Naive thymus-derived CD4-positive, alpha-beta T cell (primary cell): ENCODE measurements around the gene MRPL21. TPM values are rescaled to one million over a fixed set of nuclear protein-coding genes. Genes with fewer than 3 reads are reported as not detected.
A peak's percentile ranks its signal among the peaks of the same experiment; 100 is the strongest.

Experiments
- ATAC-seq: fragments of 150-1000 bp; cut with Tn5 transposase; 2 replicates; pipeline ENCODE4 v1.10.0; 2021; ENCODE audit warnings: mild to moderate bottlenecking, moderate library complexity
- CTCF ChIA-PET: fragments of 350-600 bp; sonication (Branson Sonifier 250); formaldehyde crosslinking; loops from one replicate; lab custom pipeline; 2021; ENCODE audit warnings: antibody characterized with exemption; lab: Charles Lee
- POLR2A ChIA-PET: fragments of 350-600 bp; sonication (Branson Sonifier 250); formaldehyde crosslinking; loops from one replicate; lab custom pipeline; 2021; ENCODE audit warnings: antibody characterized with exemption, inconsistent platforms; lab: Charles Lee
- DNase-seq, 9 donors: peaks; one replicate each; pipeline versions ENCODE4 v3.0.0 to v3.0.0-alpha.2; 2020 to 2022; ENCODE audit warnings: mixed read lengths in 1 of 9
- H3K27ac ChIP-seq: one replicate; pipeline ENCODE4 v1.7.0; 2013; ENCODE audit warnings: mild to moderate bottlenecking, low read depth, low read length, moderate library complexity
- H3K27me3 ChIP-seq, 2 donors: one replicate each; pipeline ENCODE4 v1.7.0; 2013; ENCODE audit warnings: low read length in 2 of 2, mild to moderate bottlenecking in 2 of 2, moderate library complexity in 2 of 2; ENCODE audit not compliant: control insufficient read depth in 2 of 2, insufficient read depth in 2 of 2
- H3K36me3 ChIP-seq, 3 experiments: 1 replicate in 2 of 3; 2 replicates in 1 of 3; pipeline ENCODE4 v1.7.0; 2013; ENCODE audit warnings: low read length in 3 of 3, mild to moderate bottlenecking in 3 of 3, moderate library complexity in 1 of 3; ENCODE audit not compliant: insufficient read depth in 3 of 3, control insufficient read depth in 2 of 3
- H3K4me1 ChIP-seq, 2 donors: one replicate each; pipeline ENCODE4 v1.7.0; 2013; ENCODE audit warnings: low read length in 2 of 2, mild to moderate bottlenecking in 2 of 2, moderate library complexity in 1 of 2; ENCODE audit not compliant: control insufficient read depth in 2 of 2, insufficient read depth in 2 of 2
- H3K4me3 ChIP-seq: 2 replicates; pipeline ENCODE4 v1.7.0; 2013; ENCODE audit warnings: mild to moderate bottlenecking, low read length
- H3K9me3 ChIP-seq, 3 experiments: 1 replicate in 2 of 3; 2 replicates in 1 of 3; pipeline ENCODE4 v1.7.0; 2013; ENCODE audit warnings: low read length in 3 of 3; ENCODE audit not compliant: control insufficient read depth in 2 of 3
- H3K27ac Mint-ChIP-seq, 9 donors: one replicate each; pipeline ENCODE4 v1.8.0; 2020 to 2022; ENCODE audit warnings: mixed read lengths in 9 of 9, mild to moderate bottlenecking in 8 of 9, moderate library complexity in 5 of 9, inconsistent platforms in 2 of 9
- H3K27me3 Mint-ChIP-seq, 5 donors: one replicate each; pipeline ENCODE4 v1.8.0; 2021 to 2022; ENCODE audit warnings: mixed read lengths in 5 of 5, mild to moderate bottlenecking in 1 of 5
- H3K36me3 Mint-ChIP-seq, 5 donors: one replicate each; pipeline ENCODE4 v1.8.0; 2020 to 2022; ENCODE audit warnings: mixed read lengths in 5 of 5, mild to moderate bottlenecking in 3 of 5, inconsistent platforms in 1 of 5
- H3K4me1 Mint-ChIP-seq, 7 donors: one replicate each; pipeline ENCODE4 v1.8.0; 2020 to 2022; ENCODE audit warnings: mixed read lengths in 7 of 7, mild to moderate bottlenecking in 3 of 7, inconsistent platforms in 1 of 7
- H3K4me3 Mint-ChIP-seq, 10 donors: one replicate each; pipeline ENCODE4 v1.8.0; 2020 to 2022; ENCODE audit warnings: mild to moderate bottlenecking in 10 of 10, mixed read lengths in 10 of 10, moderate library complexity in 6 of 10, inconsistent platforms in 2 of 10
- H3K9me3 Mint-ChIP-seq, 11 donors: one replicate each; pipeline ENCODE4 v1.8.0; 2020 to 2022; ENCODE audit warnings: mixed read lengths in 11 of 11, mild to moderate bottlenecking in 4 of 11, inconsistent platforms in 1 of 11, moderate library complexity in 1 of 11
- intact Hi-C, 2 donors: fragments of 100-400 bp; cut with micrococcal nuclease; formaldehyde crosslinking; loops; one replicate each; pipeline ENCODE4 v1.15.1; 2023
- polyA plus RNA-seq, 2 donors: library from polyadenylated mRNA; unstranded; fragments of 300-500 nt; fragmentation: Illumina TruSeq; gene quantifications; one replicate each; pipeline ENCODE4 v1.2.3, GENCODE V29; 2021
- total RNA-seq, 6 experiments: library from RNA in 5 of 6; stranded (reverse) in 5 of 6; gene quantifications; 1 replicate in 5 of 6; 2 replicates in 1 of 6; pipeline ENCODE4 v1.2.3 and lab custom pipeline; 2021 to 2026

Gene MRPL21
- total and polyA plus RNA-seq, 7 experiments from 2014 or later = 29.6 to 133 (median 48.4) TPM

DNA sequence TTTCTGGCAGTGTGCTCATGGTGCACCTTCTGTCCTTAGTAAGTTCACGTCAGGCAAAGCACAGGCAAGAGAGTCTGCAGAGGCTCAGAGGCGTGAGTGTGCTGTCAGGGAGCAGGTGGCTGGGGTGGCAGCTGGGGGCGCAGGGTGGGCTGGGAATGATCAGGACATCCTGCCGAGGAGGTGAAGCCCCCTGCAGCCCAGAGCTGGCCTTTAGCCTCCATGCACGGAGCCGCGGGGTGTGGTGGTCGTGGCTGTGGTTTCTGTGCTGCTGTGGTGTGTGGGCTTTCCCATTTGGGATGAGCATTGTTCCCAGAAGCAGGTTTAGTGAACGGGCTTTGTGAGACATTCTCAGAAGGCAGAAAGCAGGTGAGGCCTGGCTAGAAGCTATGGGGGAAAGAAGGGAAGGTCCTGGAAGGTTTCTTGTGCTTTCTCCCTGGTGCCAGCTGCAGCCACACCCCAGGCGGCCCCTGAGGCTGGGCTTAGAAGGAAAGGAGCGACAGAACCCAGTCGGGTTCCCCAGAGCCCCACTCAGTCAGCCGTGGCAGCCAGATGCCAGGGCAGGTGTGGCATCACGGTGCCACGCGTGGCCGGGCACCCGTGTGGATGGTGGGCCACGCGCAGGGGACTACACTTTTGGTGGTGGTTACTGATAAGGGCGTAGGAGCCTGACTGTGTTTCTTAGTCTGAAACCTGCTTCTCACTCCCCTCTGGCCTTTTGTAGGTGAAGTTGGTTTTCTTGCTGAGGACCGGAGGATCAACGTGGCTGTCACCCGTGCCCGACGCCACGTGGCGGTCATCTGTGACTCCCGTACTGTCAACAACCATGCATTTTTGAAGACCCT, 32.1 kb upstream of the MRPL21 start:
- DNase-seq (no peak), ATAC-seq (no peak)
- H3K36me3 Mint-ChIP-seq = peaks cover 0 to 28% (median under 1%) of the 10 kb centered on the region in 5 donors
- H3K4me1 Mint-ChIP-seq = peaks cover 0 to 3% (median 0%) of the 10 kb centered on the region in 7 donors
- no peaks in the 10 kb centered on the region for H3K4me1 ChIP-seq
- peaks cover 0 to 94% (median 5%) of the 10 kb centered on the region in 3 experiments for H3K36me3 ChIP-seq
- ChIA-PET CTCF (no interaction called here), POLR2A (no interaction called here)
- no peak overlapping the region for H3K27ac ChIP-seq
- no peaks in the 10 kb centered on the region for H3K9me3 ChIP-seq
- H3K27me3 Mint-ChIP-seq = no peaks in the 10 kb centered on the region
- intact Hi-C loops = no loop called here
- no peak overlapping the region for H3K4me3 Mint-ChIP-seq
- H3K9me3 Mint-ChIP-seq = no peaks in the 10 kb centered on the region
- H3K4me3 ChIP-seq = no peak overlapping the region
- H3K27ac Mint-ChIP-seq = no peak overlapping the region
- no peaks in the 10 kb centered on the region for H3K27me3 ChIP-seq

DNA sequence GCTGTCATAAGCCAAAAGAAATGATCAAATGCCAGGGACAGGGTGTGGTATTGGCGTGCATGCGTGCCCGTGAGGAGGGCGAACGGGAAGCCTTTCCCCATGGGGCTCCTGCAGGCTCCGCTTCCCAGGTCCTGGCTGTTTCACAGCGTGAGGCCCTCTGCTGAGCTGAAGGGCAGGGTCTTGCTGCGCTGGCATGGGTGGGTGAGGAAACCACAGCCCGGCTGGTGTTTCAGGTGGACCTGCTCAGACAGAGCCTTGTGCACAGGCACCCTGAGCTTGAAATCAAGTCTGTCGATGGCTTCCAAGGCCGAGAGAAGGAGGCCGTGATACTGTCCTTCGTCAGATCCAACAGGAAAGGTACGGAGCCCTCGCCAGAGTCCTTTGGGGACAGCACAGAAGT, 31.4 kb upstream of the MRPL21 start:
- DNase-seq (no peak), ATAC-seq (no peak)
- H3K9me3 Mint-ChIP-seq = no peaks in the 10 kb centered on the region
- H3K27me3 Mint-ChIP-seq = no peaks in the 10 kb centered on the region
- POLR2A ChIA-PET = no interaction called here
- no peak overlapping the region for H3K27ac Mint-ChIP-seq
- H3K36me3 Mint-ChIP-seq = peaks cover 5 to 34% (median 6%) of the 10 kb centered on the region in 5 donors
- H3K4me3 Mint-ChIP-seq = no peak overlapping the region
- Histone ChIP-seq H3K9me3 (no peaks in the 10 kb centered on the region), H3K4me1 (no peaks in the 10 kb centered on the region), H3K27ac (no peak overlapping the region), H3K27me3 (no peaks in the 10 kb centered on the region), H3K36me3 (peaks cover 0 to 95% (median 5%) of the 10 kb centered on the region in 3 experiments), H3K4me3 (no peak overlapping the region)
- intact Hi-C loops = no loop called here
- CTCF ChIA-PET = no interaction called here
- H3K4me1 Mint-ChIP-seq = peaks cover 0 to 5% (median 0%) of the 10 kb centered on the region in 7 donors

DNA sequence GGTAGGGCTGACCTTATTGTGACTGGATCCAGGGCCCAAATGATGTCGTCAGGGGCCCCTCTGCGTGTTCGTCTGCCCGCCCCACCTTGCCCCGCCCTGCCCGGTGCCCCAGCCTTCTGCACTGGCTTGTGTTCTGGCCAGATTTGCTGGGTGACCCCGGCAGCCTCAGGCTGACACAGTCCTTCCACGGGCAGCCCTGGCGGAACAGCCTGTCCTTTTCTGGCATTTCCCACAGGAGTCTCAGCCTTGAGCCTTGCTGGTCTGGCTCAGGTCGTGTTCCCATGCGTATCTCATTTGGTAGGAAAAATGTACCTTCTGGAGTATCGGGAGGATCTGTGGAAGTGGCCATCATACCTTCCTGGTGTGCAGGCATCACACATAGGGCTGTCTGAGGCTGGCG, 31.0 kb upstream of the MRPL21 start:
- DNase-seq (no peak), ATAC-seq (no peak)
- H3K27me3 Mint-ChIP-seq = no peaks in the 10 kb centered on the region
- no peak overlapping the region for H3K4me3 Mint-ChIP-seq
- peaks cover 0 to 5% (median 0%) of the 10 kb centered on the region in 7 donors for H3K4me1 Mint-ChIP-seq
- intact Hi-C loops = no loop called here
- Histone ChIP-seq H3K4me3 (no peak overlapping the region), H3K27ac (no peak overlapping the region), H3K27me3 (no peaks in the 10 kb centered on the region), H3K4me1 (no peaks in the 10 kb centered on the region), H3K9me3 (no peaks in the 10 kb centered on the region), H3K36me3 (peaks cover 0 to 95% (median 5%) of the 10 kb centered on the region in 3 experiments)
- H3K27ac Mint-ChIP-seq = no peak overlapping the region
- peaks cover 6 to 35% (median 8%) of the 10 kb centered on the region in 5 donors for H3K36me3 Mint-ChIP-seq
- no peaks in the 10 kb centered on the region for H3K9me3 Mint-ChIP-seq
- ChIA-PET POLR2A (no interaction called here), CTCF (no interaction called here)

DNA sequence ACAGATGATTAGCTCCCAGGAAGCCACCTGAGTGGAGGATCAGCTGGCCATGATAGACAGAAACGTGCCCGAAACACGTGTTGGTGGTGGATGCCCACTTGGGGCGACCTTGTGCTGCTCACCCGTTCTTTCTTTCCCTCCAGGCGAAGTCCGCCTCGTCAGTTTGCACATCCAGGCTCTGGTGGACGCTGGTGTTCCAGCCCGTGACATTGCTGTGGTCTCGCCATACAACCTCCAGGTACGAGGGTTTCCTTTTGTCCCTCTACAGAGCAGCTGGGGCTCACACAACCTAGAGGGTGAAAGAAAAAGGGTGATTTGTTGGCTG, 30.7 kb upstream of the MRPL21 start:
- intact Hi-C loops = no loop called here
- DNase-seq (no peak), ATAC-seq (no peak)
- ChIA-PET POLR2A (no interaction called here), CTCF (no interaction called here)
- H3K4me1 Mint-ChIP-seq = peaks cover 0 to 5% (median 0%) of the 10 kb centered on the region in 7 donors
- no peaks in the 10 kb centered on the region for H3K27me3 Mint-ChIP-seq
- no peak overlapping the region for H3K4me3 ChIP-seq
- H3K4me1 ChIP-seq = no peaks in the 10 kb centered on the region
- peaks cover 6 to 39% (median 10%) of the 10 kb centered on the region in 5 donors for H3K36me3 Mint-ChIP-seq
- H3K27me3 ChIP-seq = no peaks in the 10 kb centered on the region
- peaks cover 0 to 95% (median 5%) of the 10 kb centered on the region in 3 experiments for H3K36me3 ChIP-seq
- no peak overlapping the region for H3K4me3 Mint-ChIP-seq
- no peaks in the 10 kb centered on the region for H3K9me3 ChIP-seq
- no peaks in the 10 kb centered on the region for H3K9me3 Mint-ChIP-seq
- no peak overlapping the region for H3K27ac ChIP-seq
- peak overlapping the region in 1 of 9 donors; percentile 72 for H3K27ac Mint-ChIP-seq

DNA sequence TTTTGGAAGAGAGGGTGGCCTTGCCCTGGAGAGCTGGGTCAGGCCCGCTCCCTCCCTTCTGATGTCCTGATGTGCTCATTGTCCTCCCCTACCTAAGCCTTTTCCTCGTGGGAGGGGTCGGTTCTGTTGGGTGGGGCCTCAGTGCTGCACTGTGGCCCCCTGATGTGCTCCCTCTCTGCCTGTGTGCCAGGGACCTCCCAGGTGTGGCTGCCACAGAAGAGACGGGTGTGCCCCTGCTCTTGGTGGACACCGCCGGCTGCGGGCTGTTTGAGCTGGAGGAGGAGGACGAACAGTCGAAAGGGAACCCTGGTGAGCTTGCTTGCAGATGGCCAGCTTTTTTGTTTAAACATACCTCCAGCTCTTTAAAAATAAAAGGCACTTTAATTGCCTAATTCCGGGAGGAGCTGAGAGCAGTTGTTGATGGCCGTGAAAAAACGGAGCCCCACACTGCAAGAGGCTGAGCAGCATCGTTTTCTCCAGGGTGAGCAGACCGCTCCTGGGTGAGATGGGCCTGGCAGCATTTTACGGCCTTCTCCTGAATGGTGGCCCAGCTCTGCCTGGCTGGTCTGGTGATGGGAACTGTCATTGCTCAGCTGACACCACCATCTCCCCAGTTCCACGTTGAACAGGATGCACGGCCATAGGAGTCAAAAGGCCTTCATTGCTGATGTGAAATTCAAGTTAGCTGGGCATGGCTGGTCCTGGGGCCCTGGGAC, 30.1 kb upstream of the MRPL21 start:
- no peaks in the 10 kb centered on the region for H3K27me3 ChIP-seq
- Mint-ChIP-seq H3K9me3 (no peaks in the 10 kb centered on the region), H3K27ac (no peak overlapping the region), H3K36me3 (peaks cover 6 to 40% (median 10%) of the 10 kb centered on the region in 5 donors), H3K4me1 (peaks cover 0 to 3% (median 0%) of the 10 kb centered on the region in 7 donors), H3K27me3 (no peaks in the 10 kb centered on the region), H3K4me3 (peak overlapping the region in 1 of 10 donors; percentile 41)
- H3K27ac ChIP-seq = no peak overlapping the region
- no peak overlapping the region for H3K4me3 ChIP-seq
- DNase-seq (no peak), ATAC-seq (no peak)
- intact Hi-C loops = no loop called here
- CTCF ChIA-PET = interaction anchor here (0.6 kb wide), 1 partner anchor 100 kb away, joined by 3 read pairs; no protein-coding TSS in a partner anchor
- no peaks in the 10 kb centered on the region for H3K9me3 ChIP-seq
- peaks cover 0 to 95% (median 5%) of the 10 kb centered on the region in 3 experiments for H3K36me3 ChIP-seq
- no peaks in the 10 kb centered on the region for H3K4me1 ChIP-seq
- POLR2A ChIA-PET = no interaction called here

DNA sequence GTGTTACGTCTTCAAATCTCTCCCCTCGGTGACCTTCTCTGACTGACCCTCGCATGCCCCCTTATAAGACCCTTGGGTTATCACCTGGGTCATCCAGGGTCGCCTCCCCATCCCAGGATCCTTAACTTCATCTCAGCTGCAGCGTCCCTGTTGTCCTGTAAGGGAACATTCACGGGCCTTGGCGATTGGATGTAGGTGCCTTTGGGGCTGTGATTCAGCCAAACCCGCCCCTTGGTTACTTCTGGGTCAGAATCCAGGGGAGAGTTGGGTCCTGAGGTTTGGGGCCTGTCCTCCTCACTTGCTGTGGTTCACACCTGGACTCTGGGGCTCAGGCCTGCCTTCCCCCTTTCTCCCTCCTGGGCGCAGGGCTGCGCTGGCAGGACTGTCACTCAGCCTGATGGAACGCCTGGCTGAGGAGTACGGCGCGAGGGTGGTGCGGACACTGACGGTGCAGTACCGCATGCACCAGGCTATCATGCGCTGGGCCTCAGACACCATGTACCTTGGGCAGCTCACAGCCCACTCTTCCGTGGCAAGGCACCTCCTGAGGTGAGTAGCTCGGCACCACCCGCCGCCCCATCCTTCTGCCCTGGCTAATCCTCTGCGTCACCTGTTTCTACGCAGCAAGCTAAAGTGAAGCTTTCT, 29.4 kb upstream of the MRPL21 start:
- Histone ChIP-seq H3K4me3 (no peak overlapping the region), H3K4me1 (no peaks in the 10 kb centered on the region), H3K36me3 (peaks cover 5 to 95% (median 6%) of the 10 kb centered on the region in 3 experiments), H3K9me3 (no peaks in the 10 kb centered on the region), H3K27me3 (no peaks in the 10 kb centered on the region), H3K27ac (no peak overlapping the region)
- no peak for ATAC-seq
- Mint-ChIP-seq H3K27ac (no peak overlapping the region), H3K4me3 (no peak overlapping the region), H3K27me3 (no peaks in the 10 kb centered on the region), H3K4me1 (peaks cover 0 to 3% (median 0%) of the 10 kb centered on the region in 7 donors), H3K36me3 (peaks cover 10 to 39% (median 12%) of the 10 kb centered on the region in 5 donors), H3K9me3 (no peaks in the 10 kb centered on the region)
- intact Hi-C loops = no loop called here
- DNase-seq = no peak
- ChIA-PET POLR2A (no interaction called here), CTCF (interaction anchor here (0.6 kb wide), 1 partner anchor 101 kb away, joined by 3 read pairs; no protein-coding TSS in a partner anchor)
